Hematopoietic multipotent progenitor cell treated with erythropoietin and hydrocortisone succinate and interleukin-3 and kit ligand, for 15 days (in vitro differentiated cells): ENCODE results near the gene CCL7.
"Not testable (repeated sequence)": the region's sequence is repeated elsewhere in the genome, so short reads cannot be mapped to it uniquely, and the experiment has no call there.

Experiments
- DNase-seq: peaks from one replicate; pipeline ENCODE4 v3.0.0-alpha.2; 2015; ENCODE audit warnings: low spot score

Gene CCL7

GRCh38 chr17:34269969-34270368 lies at the start of gene CCL7:
Gene CCL7, plus strand, starts transcription at chr17:34270221. Its CDS starts 70 bp downstream, at chr17:34270291.
- no peak for DNase-seq

GRCh38 chr17:34220752-34221395 lies 49.1 kb upstream of the CCL7 start:
- no peak for DNase-seq

- DNase-seq, result no peak
Measured at GRCh38 chr17:34221411-34221810, 48.6 kb upstream of the CCL7 start.

GRCh38 chr17:34222722-34223497 lies 47.1 kb upstream of the CCL7 start:
- DNase-seq, result no peak

- DNase-seq, result no peak
Measured at GRCh38 chr17:34225046-34225445, 45.0 kb upstream of the CCL7 start.

- DNase-seq, result no peak
Measured at GRCh38 chr17:34226011-34226743, 43.8 kb upstream of the CCL7 start.

- DNase-seq, result no peak
Measured at GRCh38 chr17:34226744-34227034, 43.3 kb upstream of the CCL7 start.

- DNase-seq, result not testable (repeated sequence)
Measured at GRCh38 chr17:34227293-34227692, 42.7 kb upstream of the CCL7 start.

- no peak for DNase-seq
Measured at GRCh38 chr17:34227707-34228106, 42.3 kb upstream of the CCL7 start.

- no peak for DNase-seq
Measured at GRCh38 chr17:34228781-34229180, 41.2 kb upstream of the CCL7 start.

- DNase-seq, result no peak
Measured at GRCh38 chr17:34230342-34230741, 39.7 kb upstream of the CCL7 start.

GRCh38 chr17:34234616-34235015 lies 35.4 kb upstream of the CCL7 start:
- no peak for DNase-seq

GRCh38 chr17:34235389-34236028 lies 34.5 kb upstream of the CCL7 start:
- DNase-seq, result no peak

GRCh38 chr17:34236281-34236892 lies 33.6 kb upstream of the CCL7 start:
- no peak for DNase-seq

GRCh38 chr17:34237458-34237857 lies 32.6 kb upstream of the CCL7 start:
- no peak for DNase-seq

GRCh38 chr17:34241062-34241461 lies 29.0 kb upstream of the CCL7 start:
- no peak for DNase-seq

- no peak for DNase-seq
Measured at GRCh38 chr17:34242587-34243363, 27.2 kb upstream of the CCL7 start.

- no peak for DNase-seq
Measured at GRCh38 chr17:34243364-34244320, 26.4 kb upstream of the CCL7 start.

- DNase-seq, result no peak
Measured at GRCh38 chr17:34245351-34245905, 24.6 kb upstream of the CCL7 start.

- DNase-seq, result no peak
Measured at GRCh38 chr17:34246446-34246845, 23.6 kb upstream of the CCL7 start.
